HG02610 (cell line): ENCODE measurements around the gene PPL.

Source experiments
- ATAC-seq: cut with Tn5 transposase; IDR thresholded peaks from one replicate; pipeline ENCODE4 v1.9.1; 2021; ENCODE audit warnings: mild to moderate bottlenecking, moderate library complexity; ENCODE audit not compliant: unreplicated experiment

Gene PPL

GRCh38 chr16:4868535-4868934 is 68.4 kb downstream of the PPL start:
- ATAC-seq, result no peak

DNA sequence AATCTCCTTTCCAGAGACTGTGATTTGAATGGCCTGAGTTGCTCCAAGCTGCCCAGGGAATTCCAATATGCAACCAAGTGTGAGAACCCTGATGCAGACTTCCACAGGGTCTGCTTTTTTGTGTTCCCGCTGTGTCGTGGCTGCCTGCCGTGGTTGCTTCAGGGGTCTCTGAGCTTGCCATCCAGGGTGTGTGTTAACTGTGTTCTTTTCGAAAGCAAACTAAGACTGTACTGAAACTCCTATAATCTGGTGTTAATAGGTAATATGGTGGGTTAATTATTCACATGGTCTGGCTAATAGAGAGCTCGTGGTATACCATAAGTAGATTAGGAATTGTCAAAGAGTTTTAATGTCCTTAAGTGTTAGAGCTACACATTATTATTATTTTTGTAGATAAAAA is 68.9 kb downstream of the PPL start:
- ATAC-seq, result no peak

- ATAC-seq, result no peak
Measured at GRCh38 chr16:4866586-4866985, 70.4 kb downstream of the PPL start.

DNA sequence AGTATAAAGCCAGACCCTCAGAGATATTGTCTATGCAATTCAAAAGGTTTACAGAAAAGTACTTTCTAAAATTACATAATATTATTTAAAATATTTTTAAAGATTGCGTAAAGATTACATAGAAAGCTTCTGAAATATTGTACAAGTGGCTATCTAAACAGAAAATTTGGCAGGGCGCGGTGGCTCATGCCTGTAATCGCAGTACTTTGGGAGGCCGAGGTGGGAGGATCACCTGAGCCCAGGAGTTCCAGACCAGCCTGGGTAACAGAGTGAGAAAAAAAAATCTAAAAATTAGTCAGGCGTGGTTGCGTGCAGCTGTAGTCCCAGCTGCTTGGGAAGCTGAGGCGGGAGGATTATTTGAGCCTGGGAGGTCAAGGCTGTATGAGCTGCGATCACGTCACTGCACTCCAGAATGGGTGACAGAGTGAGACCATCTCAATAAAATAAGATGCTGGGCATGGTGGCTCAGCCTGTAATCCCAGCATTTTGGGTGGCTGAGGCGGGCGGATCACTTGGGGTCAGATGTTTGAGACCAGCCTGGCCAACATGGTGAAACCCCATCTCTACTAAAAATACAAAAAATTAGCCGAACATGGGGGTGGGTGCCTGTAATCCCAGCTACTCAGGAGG is 71.6 kb downstream of the PPL start:
- no peak for ATAC-seq

- ATAC-seq, result no peak
Measured at GRCh38 chr16:4864728-4865127, 72.2 kb downstream of the PPL start.

- no peak for ATAC-seq
Measured at GRCh38 chr16:4862639-4863038, 74.3 kb downstream of the PPL start.

DNA sequence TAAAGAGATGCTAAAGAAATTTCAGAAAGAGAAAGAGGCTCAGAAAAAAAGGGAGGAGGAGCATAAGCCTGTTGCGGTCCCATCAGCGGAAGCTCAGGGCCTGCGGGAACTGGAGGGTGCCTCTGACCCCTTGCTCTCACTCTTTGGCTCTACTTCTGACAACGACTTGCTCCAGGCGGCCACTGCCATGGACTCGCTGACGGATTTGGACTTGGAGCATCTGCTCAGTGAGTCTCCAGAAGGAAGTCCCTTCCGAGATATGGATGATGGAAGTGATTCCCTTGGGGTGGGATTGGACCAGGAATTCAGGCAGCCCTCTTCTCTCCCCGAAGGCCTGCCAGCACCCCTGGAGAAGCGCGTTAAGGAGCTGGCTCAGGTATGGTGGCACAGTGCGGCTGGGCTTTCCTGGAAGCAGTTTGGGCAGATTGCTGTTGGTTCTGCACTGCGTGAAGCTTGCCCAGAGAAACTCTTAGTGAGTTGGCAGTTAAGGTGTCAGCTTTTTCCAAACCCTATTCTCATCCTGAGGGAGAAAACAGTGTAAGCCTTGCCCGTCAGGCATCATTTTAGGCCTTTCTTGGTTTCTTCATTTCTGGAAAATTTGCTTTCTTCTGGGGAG is 76.1 kb downstream of the PPL start:
- no peak for ATAC-seq

DNA sequence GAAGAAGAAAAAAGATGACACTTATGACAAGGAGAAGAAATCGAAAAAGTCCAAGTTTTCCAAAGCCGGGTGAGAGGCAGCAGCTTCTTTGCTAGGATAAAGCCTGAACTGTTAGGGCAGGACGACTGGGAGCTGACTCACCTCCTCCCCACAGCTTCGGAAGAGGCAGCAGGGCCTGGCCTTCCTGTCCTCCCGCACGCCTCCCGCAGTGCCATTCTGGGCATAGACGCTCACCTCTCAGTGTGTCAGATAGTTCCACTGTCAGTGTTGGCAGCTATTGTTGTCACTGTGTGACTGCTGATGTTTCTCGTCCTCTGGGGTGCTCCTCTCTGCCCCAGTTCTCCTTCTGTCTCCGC is 77.1 kb downstream of the PPL start:
- no peak for ATAC-seq

DNA sequence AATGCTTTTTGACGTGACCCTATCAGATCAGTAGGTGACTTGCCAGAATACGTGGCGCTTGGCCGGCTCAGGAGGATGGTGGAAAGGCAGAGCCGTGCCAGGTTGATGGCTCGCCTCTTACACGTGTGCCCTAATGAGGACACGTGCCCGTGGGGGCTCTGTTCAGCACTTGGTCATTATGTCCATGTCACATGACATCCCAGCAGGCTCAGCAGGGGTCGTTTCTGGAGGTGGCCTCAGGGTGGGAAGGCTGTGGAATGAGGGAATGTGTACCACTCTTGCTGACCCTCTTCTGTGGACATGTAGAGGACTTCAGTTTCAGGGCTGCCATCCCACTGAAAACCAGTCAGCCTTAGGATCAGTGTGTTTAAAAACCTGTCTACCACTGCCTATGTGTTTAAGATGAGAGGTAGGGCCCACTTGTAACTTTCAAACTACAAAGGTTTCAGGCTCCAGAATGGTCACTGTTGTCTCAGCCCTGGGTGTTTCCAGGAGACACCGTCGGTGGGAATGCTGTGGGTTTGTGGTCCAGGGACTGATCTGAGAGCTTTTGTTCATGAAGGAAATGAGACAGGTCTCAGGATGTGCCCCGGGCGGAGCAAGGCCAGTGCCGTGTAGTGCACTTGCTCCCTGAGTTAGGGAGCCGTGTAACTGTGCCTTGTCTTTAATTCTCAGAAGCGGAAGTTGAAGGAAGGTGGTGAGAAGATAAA is 77.6 kb downstream of the PPL start:
- ATAC-seq, result no peak

DNA sequence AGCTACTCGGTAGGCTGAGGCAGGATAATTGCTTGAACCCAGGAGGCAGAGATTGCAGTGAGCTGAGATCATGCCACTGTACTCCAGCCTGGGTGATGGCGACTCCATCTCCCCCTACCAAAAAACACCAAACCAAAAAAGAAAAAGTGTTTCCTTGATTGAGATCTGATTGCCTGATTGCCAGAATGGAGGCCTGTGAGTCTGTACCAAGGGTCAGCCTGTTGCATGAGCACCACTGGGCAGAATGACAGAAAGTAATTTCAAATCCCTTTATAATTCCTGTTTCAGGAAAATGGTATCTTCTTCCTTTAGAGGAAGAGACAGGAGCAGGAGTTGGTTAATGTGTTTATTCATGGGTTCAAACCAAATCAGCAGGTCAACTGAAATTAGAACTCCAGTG is 81.1 kb downstream of the PPL start:
- no peak for ATAC-seq

DNA sequence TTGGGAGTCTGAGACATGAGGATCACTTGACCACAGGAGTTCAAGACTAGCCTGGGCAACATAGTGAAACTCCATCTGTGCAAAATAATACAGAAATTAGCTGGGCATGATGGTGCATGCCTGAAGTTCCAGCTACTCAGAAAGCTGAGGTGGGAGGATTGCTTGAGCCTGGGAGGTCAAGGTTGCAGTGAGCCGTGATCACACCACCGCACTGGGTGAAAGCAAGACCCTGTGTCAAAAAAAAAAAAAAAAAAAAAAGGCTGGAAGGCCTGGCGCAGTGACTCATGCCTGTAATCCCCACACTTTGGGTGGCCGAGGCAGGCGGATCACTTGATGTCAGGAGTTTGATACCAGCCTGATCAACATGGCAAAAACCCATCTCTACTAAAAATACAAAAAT is 81.6 kb downstream of the PPL start:
- ATAC-seq, result no peak

- no peak for ATAC-seq
Measured at GRCh38 chr16:4852221-4852872, 84.6 kb downstream of the PPL start.

- ATAC-seq, result no peak
Measured at GRCh38 chr16:4850211-4850610, 86.7 kb downstream of the PPL start.

DNA sequence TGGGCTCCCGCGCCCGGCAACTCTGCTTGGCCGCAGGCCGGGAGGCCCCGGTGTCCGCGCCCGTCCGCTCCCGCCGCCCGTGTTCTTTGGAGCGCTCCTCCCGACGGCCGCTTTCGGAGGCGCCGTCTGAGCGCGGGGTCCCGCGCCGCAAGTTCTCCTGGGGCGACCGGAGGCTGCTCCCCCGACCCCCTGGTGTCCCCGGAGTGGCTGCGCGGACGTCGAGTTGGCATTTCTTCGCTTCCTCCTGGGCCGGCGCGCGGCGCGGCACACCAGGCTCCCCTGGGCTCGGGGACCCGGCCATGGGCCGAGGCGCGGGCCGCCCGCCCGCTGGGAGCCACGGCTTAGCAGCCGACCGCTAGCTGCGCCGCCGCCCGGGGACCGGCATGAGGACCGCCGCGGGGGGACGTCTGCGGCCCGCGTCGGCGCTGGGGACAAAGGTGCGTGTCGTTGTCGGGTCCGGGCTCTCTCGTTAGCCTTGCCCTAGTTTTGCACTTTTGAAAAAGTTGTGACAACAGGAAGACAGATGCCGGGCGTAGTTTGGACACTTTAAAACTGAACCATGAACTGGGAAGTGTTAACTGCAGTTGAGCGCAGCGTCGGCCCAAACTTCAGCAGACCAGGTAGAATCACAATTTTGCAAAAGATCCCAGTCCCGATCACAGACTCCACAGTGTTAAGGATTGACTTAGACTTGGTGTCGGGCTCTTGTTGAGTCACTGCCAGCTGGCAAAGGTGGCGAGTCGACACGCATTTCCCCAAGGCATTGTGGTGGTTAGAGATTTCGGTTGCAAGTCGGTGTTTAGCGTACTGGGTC is 89.0 kb downstream of the PPL start:
- ATAC-seq, result peak; percentile 18

DNA sequence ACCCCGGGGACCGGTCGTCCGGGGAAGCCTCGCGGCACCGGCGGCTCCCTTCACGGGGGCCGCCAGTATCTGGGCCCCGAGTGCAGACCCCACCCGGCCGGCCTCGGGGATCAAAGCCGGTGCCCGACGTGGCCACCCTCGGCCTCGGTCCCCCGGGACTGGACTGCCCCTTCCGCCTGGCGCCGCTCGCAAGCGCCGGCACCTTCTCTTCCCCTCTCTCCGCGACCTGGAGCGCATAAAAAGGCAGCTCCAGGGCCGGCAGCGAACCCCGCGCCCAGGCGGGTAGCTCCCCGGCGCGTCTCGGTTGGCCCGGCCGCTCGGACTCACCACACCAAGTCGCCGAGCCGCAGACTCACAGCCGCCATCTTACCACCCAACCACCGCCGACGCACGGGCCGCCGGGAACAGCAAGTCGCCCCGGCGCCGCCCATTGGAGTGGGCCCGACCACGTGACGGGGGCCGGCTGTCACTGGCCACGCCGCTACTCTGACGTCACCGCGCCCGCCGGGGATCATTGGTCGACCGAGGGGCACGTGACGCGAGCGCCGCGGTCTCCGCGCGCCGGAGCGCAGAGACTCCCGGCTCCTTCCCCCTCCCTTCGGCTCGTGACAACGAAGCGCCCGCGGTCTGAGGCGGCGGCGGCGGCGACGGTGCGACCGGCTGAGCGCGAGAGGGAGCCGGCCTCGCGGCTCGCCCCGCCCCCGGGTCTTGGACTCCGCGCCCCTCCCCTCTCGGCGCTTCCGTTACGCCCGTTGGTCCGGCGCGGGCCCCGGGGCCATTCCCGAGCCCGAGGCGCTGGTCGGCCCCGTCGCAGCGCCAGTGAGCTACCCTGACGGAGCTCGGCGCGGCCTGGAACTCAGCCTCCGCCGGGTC is 89.8 kb downstream of the PPL start, which contains the start of the genes GLYR1 and UBN1:
GLYR1 (minus strand) TSS at position 388 of the 873 bp plus-strand sequence; CDS start at position 365, 23 bp downstream.
UBN1 (plus strand) TSS at position 581 of the 873 bp plus-strand sequence. CDS start 5,437 bp downstream, outside the sequence.
- ATAC-seq, result peak; percentile 88

DNA sequence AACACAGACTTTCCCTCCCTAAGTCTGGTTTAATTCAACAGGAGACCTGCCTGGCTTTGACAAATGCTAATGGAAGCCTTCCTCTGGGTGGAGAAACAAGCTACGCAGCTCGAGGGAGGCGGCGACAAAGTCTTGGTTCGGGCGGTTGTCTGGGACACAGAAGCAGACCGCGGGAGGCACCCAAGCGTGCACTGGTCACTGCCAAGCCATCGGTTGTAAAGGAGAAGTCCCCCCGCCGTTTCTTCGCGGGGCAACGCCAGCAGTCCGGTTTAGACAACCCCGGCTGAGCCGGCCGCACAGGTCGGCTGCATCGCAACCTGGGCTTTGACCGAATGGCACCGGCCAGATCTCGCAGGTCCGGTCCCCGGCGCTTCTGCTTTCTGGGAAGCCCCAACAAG is 90.4 kb downstream of the PPL start:
- peak; percentile 28 for ATAC-seq

DNA sequence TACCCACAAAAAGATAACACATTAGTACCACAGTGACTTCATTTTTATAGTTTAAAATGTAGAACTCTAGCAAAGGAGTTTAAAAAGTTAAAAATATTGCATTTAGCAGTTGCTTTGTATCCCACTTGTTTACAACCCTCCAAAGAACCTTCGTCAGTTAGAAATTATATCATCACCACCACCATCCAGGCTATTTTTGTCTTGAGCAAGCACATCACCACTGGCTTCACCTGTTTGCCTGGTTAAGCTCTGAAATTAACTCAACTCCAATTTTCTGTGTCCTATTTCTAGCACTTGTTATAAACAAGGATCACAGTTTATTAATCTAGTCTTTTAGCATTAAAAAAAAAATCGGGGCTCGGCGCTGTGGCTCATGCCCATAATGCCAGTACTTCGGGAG is 96.0 kb downstream of the PPL start:
- no peak for ATAC-seq

DNA sequence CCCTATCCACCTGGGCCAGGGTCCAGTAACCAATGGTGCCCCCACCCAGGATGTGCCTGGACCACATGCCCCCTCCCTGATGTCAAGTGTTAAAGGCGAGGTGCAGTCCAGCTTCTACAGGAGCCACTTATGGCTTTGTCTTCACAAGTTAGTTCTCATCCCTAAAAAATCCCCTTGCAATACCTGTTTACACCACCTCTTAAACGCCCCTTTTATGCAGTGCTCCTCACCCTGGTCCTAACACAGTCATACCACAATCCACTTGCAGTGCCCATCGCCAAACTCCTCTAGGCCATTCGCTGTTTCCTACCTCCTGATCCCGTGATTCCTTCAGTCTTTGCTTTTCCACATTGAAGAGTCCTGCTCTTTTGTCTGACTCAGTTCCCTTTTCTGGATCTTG is 97.0 kb downstream of the PPL start:
- ATAC-seq, result no peak

DNA sequence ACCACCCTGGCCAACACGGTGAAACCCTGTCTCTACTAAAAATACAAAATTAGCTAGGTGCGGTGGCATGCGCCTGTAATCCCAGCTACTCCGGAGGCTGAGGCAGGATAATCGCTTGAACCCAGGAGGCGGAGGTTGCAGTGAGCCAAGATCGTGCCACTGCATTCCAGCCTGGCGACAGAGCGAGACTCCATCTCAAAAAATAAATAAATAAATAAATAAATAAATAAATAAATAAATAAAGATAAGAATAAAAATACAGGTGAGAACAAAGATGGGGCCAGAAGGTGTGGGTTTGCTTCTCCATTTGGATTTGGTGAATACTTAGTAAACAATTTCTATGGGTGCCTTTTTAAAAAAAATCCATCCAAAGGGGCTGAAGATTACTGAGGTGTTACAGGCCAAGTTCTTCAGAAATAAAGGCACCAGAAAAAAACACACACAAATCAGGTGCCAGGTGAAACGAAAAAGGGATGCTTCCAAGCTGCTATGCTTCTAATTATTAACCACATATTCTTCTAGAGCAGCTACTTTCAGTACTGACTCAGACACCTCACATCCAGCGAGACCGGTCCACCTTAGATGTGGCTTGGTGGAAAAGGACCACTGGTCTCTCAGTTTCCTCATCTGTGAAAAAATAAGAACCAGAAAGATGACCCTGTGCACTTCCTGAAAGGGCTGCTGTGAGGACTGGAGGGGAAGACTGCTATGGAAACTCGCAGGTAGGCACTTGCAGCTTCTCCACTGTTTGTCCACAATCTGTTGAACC is 99.0 kb downstream of the PPL start:
- no peak for ATAC-seq
